ENCODE measurements around the gene TMEM35B. TPM values are rescaled to one million over a fixed set of nuclear protein-coding genes. Genes with fewer than 3 reads are reported as not detected.

TMEM35B gene
- polyA plus RNA-seq, 1 experiment: 79.5 TPM

DNA sequence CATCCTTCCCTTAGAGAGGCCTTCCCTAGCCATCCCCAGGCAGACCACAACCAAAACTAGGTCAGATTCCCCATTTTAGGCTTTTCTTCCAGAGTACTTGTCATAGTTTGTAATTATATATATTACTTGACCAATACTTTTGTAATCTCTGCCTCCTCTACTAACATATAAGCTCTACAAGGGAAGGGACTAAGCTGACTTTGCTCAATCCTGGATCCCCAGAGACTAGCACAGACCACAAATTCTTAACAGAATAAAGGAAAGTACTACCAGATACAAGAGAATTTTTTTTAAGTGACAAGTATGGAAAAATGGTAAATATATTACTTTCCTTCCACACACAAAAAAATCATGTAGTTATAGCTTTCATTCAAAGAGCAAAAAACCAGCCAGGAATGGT is 44.6 kb upstream of the TMEM35B start:
- Histone ChIP-seq H3K36me3 (ENCODE audit: control insufficient read depth, insufficient read depth, low read length) (no peaks in the 10 kb centered on the region; the same call in 1 of the 2 replicates), H3K27me3 (ENCODE audit: control insufficient read depth, insufficient read depth, low read length) (no peaks in the 10 kb centered on the region), H3K4me3 (ENCODE audit: low read depth, low read length) (no peak overlapping the region)
- TF ChIP-seq, protein P1, sequence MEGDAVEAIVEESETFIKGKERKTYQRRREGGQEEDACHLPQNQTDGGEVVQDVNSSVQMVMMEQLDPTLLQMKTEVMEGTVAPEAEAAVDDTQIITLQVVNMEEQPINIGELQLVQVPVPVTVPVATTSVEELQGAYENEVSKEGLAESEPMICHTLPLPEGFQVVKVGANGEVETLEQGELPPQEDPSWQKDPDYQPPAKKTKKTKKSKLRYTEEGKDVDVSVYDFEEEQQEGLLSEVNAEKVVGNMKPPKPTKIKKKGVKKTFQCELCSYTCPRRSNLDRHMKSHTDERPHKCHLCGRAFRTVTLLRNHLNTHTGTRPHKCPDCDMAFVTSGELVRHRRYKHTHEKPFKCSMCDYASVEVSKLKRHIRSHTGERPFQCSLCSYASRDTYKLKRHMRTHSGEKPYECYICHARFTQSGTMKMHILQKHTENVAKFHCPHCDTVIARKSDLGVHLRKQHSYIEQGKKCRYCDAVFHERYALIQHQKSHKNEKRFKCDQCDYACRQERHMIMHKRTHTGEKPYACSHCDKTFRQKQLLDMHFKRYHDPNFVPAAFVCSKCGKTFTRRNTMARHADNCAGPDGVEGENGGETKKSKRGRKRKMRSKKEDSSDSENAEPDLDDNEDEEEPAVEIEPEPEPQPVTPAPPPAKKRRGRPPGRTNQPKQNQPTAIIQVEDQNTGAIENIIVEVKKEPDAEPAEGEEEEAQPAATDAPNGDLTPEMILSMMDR (IDR thresholded peaks at IDR 0.05; ENCODE audit: insufficient read depth, low read depth, low read length): no peak
- DNase-seq (ENCODE audit: low read depth): no peak
- ChIA-PET POLR2A (interaction anchor here (0.5 kb wide), 1 partner anchor 13 kb away, joined by 3 read pairs; no protein-coding TSS in a partner anchor), CTCF (no interaction called here)

DNA sequence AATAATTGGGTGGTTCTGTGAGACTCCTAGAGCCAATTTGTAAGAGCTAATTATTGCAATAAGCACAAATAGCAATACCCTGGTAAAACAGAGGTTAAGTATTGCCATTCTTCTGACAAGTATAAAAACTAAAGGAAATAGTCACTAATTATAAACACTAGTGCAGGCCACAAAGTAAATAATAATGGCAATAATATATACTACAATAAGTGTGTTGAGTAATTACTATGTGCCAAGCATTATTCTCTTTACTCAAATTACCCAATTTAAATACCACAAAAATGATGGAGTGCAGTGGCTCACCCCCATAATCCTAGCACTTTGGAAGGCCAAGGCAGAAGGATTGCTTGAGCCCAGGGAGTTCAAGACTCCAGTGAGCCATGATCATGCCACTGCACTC is 31.3 kb upstream of the TMEM35B start:
- no peak for DNase-seq (ENCODE audit: low read depth)
- Histone ChIP-seq H3K4me3 (ENCODE audit: low read depth, low read length) (no peak overlapping the region), H3K27me3 (ENCODE audit: control insufficient read depth, insufficient read depth, low read length) (no peaks in the 10 kb centered on the region), H3K36me3 (ENCODE audit: control insufficient read depth, insufficient read depth, low read length) (peaks cover 2% of the 10 kb centered on the region; the same call in 1 of the 2 replicates)
- CTCF ChIA-PET: no interaction called here
- TF ChIP-seq, protein P1 (IDR thresholded peaks at IDR 0.05; ENCODE audit: insufficient read depth, low read depth, low read length): no peak
- POLR2A ChIA-PET: no interaction called here

DNA sequence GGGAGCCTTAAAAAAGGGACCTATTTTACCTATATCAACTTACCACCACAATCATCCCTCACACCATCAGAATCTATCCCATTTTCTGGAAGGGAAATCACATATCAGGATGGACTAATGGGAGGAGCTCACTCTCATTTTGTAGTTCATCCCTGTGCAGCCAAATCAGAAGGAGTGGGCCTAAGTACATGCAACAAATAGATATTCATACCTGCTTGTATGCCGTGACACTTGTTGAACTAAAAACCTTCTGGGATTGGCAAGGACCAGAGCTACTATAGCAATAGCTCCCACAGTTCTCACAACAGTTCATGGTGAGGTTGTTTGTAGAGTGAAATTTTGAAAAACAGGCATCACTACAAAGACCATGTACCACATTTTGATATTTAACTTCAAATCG is 29.3 kb upstream of the TMEM35B start:
- no peak overlapping the region for H3K4me3 ChIP-seq (ENCODE audit: low read depth, low read length)
- POLR2A ChIA-PET: no interaction called here
- DNase-seq (ENCODE audit: low read depth): no peak
- TF ChIP-seq, protein P1 (IDR thresholded peaks at IDR 0.05; ENCODE audit: insufficient read depth, low read depth, low read length): no peak
- H3K27me3 ChIP-seq (ENCODE audit: control insufficient read depth, insufficient read depth, low read length): no peaks in the 10 kb centered on the region
- peaks cover 7% of the 10 kb centered on the region for H3K36me3 ChIP-seq (ENCODE audit: control insufficient read depth, insufficient read depth, low read length)
- CTCF ChIA-PET: no interaction called here

DNA sequence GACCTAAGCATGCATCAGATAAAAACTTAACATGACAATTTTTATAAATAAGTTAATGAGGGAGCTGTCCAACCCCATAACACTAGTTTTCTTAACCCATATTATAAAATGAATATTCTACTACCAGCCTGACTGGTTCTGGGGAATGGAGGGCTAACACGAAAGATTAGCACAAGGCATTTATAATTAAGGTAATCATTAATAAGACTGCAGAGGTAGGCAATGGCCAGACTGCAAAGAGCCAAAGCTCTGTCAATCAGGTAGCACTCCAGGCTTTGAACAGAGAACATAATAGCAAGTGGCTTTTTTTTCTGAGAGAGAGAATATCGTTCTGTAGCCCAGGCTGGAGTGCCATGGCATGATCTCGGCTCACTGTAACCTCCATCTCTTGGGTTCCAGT is 20.6 kb upstream of the TMEM35B start:
- ChIA-PET CTCF (interaction anchor here (0.6 to 1.0 kb wide), 3 partner anchors 84 to 501 kb away, joined by 3 read pairs; no protein-coding TSS in a partner anchor), POLR2A (no interaction called here)
- H3K4me3 ChIP-seq (ENCODE audit: low read depth, low read length): no peak overlapping the region
- H3K27me3 ChIP-seq (ENCODE audit: control insufficient read depth, insufficient read depth, low read length): no peaks in the 10 kb centered on the region
- DNase-seq (ENCODE audit: low read depth): no peak
- TF ChIP-seq, protein P1 (IDR thresholded peaks at IDR 0.05; ENCODE audit: insufficient read depth, low read depth, low read length): no peak
- peaks cover 6% of the 10 kb centered on the region for H3K36me3 ChIP-seq (ENCODE audit: control insufficient read depth, insufficient read depth, low read length)

DNA sequence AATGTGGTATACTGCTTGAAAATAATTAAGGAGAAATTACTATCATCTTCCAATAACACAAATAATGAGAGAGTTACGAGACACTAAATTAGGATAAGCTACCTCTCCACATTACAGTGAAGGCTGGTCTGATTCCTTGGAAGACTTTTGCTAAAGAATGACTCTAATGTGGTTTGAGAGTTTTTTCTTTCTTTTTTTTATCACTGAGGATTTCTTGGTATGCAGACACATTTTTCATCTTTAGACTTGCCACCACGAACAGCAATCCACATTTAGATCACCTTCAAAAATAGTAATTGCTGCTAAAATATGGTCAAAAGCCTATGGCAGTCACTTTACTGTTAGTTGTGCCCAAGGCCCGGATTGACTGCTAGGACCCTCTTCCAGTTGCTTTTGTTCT is 16.6 kb upstream of the TMEM35B start:
- TF ChIP-seq, protein P1 (IDR thresholded peaks at IDR 0.05; ENCODE audit: insufficient read depth, low read depth, low read length): no peak
- DNase-seq (ENCODE audit: low read depth): no peak
- POLR2A ChIA-PET: no interaction called here
- Histone ChIP-seq H3K36me3 (ENCODE audit: control insufficient read depth, insufficient read depth, low read length) (peaks cover 5% of the 10 kb centered on the region), H3K27me3 (ENCODE audit: control insufficient read depth, insufficient read depth, low read length) (no peaks in the 10 kb centered on the region), H3K4me3 (ENCODE audit: low read depth, low read length) (no peak overlapping the region)
- CTCF ChIA-PET: interaction anchor here (1.3 kb wide), 1 partner anchor 11 kb away, joined by 3 read pairs; no protein-coding TSS in a partner anchor

Measured in BJ (cell line).